Stimulated activated CD8-positive, alpha-beta memory T cell treated with anti-CD3 and anti-CD28 coated beads, Interleukin-15, amount 100 ng/mL, for 4 hours (primary cell): ENCODE results near the gene GATD1.

ENCODE experiments used
- DNase-seq, 2 donors: peaks; one replicate each; pipeline ENCODE4 v3.0.0-alpha.2; 2020; ENCODE audit warnings: low read depth in 2 of 2

Gene GATD1

GRCh38 chr11:778976-779954, 2.0 kb upstream of the GATD1 start:
- DNase-seq, result no peak

GRCh38 chr11:776561-777287, 563 bp downstream of the GATD1 start:
- no peak for DNase-seq

DNA sequence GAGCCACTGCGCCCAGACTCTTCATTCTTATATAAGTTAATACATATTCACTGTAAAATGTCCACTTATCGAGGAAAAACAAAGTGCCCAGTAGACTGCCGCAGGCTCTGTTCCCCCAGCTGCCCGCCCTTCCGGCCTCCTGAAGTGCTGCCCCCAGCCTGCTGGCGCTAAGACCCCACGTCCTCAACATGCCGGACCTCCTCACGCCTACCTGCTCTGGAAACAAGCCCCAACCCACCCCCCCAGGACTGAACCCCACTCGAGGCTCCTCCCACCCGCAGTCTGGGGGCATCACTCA, 1.1 kb downstream of the GATD1 start:
- no peak for DNase-seq

- DNase-seq, result no peak
Observed at GRCh38 chr11:774873-775592, 2.3 kb downstream of the GATD1 start.

GRCh38 chr11:773830-774229, 3.5 kb downstream of the GATD1 start:
- DNase-seq, result no peak

DNA sequence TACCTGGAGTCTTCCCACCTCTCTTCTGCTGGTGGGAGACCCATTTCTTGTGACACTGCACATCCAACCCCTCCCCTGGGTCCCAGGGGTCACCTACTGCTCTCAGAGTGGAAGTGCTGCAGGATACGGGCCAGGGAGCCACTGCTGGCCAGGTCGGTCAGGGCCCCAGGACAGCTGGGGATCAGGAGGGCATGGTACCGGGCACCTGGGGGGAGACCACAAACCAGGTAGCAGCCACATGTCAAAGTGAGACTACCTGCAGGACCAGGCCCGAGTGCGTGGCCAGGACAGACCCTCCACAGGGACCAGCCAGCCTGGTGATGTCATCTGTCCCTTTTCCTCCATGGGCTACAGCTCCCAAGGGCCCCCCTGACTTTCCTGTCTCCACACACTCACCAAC, 3.9 kb downstream of the GATD1 start:
- no peak for DNase-seq

DNA sequence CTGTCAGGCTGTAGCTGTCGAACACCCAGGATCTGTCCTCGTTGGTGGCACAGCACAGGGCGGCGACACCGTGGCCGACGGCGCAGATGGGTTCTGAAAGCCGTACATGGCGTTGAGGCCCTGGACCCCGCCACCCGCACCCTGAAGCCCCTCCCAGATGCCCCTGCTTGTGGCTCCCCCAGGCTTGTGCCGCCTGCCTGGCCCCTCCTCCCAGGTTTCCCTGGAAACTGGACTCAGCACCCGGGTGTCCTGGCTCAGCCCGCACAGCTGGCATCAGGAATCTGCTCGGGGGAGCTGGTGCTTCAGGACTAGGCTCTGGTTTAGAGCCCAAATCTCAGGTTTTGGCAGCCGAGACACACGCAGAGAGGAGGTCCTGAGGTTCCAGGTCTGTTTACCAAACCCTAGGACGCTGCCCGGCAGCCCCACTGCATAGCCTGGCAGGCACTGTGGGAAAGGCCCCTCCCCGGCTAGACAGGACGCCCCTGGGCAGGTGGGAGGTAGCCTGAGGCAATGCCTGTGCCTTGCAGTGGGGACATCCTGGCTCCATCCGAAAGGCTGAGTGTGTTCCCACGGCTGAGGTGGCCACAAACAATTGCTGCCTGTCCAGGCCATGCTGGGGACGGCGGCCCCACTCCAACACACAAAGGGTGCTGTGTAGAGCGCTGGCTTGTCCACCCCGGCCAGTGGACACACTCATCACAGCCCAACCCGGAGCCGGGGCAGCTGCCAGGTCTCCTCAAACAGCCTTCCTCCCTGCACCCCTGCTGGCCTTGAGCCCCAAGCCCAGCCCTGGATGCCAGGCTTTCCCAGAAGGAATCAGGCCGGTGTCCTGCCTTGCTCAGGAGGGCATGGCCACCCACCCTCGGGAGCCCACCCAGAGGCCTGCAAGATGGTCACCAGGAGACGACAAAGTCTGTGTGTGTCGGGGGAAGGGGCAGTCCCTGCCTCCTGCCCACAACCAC, 4.6 kb downstream of the GATD1 start:
- DNase-seq, result no peak

DNA sequence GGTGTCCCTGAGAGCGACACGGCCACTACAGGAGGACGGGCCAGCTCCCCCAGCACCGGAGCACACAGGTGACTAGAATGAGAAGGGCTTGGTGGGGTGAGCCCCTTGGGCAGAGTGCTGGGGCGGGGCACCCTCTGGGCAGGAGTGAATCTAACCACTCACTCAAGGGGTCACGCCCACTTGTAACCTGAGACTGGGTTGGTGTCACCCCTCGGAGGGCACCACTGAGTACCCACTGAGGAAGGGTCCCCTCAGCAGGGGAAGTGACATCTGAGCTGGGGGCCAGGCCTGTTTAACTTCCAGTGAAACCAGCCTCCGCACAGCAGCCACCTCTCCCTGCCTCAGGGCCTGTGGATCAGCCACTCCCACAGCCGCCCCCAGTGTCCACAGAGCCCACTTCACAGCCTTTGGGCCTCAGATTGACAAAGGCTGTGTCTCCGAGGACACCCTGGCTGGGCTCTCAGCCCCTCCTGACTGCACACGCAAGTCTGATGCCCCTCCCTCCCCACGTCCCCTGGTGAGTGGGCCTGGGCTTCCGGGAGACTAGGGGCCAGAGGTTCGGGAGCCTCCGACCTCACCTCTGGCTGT, 5.6 kb downstream of the GATD1 start:
- DNase-seq, result no peak

- no peak for DNase-seq
Observed at GRCh38 chr11:770642-771616, 6.4 kb downstream of the GATD1 start.

- no peak for DNase-seq
Observed at GRCh38 chr11:769887-770641, 7.2 kb downstream of the GATD1 start.

- no peak for DNase-seq
Observed at GRCh38 chr11:767238-767637, 10.0 kb downstream of the GATD1 start.

DNA sequence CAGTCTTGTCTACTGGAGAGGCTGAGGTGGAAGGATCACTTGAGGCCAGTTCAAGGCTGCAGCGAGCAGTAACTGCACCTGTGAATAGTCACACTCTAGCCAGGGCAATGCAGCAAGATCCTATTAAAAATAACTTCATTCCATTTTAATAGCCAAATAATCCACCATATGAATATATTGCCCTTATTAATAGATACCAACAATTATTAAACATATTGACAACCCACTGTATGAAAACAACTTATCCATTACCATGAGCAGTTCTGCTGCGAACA, 10.4 kb downstream of the GATD1 start:
- DNase-seq, result no peak

DNA sequence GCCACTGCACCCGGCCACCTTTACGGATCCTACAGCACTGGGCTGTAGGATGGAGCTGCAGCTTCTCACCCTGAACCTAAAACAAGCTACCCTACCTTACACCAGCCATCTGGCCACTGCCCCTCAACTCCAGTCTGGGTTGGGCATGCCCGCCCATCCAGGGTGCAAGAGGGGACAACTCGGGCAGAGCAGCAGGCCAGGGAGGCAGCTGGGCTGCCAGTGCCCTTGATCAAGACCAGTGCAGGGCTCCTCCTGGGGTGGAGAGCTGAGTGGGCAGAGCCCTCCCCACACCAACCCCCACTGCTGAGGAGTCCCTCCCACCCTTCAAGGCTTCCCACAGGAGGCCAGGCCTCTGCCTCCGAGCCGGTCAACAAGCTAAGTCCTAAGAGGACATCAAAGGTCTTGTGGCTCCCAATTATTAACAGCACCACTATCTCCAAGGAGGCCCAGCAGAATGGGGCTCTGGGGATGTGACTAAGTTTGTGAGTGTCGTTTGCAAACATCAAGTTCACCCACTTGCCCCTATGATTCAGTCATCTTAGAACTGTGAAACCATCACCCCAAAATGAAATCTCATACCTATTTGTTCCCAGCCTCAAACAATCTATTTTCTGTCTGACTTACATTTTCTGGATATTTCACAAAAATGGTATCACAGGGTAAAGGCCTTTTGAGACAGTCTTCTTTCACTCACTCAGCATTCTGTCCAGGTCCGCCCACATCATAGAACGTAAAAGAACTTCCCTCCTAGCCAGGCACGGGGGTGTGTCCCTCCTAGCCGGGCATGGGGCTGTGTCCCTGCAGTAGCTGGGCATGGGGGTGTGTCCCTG, 11.0 kb downstream of the GATD1 start:
- no peak for DNase-seq

DNA sequence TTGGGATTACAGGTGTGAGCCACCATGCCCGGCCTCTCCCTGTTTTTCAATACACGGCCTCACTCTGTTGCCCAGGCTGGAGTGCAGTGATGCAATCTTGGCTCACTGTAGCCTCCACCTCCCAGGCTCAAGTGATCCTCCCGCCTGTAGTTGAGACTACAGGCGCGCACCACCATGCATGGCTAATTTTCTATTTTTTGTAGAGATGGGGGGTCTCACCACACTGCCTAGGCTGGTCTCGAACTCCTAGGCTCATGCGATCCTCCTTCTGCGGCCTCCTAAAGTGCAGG, 11.5 kb downstream of the GATD1 start:
- DNase-seq, result no peak

DNA sequence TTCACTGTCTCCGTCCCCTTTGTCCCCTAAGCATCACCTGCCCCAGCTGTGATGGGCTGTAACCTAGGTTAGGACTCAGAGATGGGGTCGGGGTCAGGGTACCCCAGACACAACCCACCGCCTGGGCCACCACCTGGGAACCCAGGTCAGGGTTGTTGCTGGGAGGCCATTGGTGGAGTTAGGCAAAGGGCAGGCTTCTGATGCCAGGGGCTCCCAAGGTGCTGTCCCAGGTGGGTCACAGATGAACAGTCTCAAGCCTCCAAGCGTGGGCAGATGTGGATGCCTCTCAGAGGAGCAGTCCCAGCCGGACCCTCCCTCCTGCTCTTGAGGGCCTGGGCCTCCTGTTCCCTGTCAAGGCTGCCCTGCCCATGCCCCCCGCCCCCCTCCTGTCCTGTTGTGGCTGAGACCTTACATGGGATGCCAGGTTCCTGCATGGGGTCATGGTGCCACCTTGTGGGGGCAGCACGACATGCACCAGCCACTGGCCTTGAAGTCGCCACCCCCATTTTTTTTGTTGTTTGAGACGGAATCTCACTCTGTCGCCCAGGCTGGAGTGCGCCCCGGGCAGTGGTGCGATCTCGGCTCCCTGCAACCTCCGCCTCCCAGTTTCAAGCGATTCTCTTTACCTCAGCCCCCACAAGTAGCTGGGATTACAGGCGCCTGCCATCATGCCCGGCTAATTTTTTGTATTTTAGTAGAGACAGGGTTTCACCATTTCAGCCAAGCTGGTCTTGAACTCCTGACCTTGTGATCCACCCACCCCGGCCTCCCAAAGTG, 12.1 kb downstream of the GATD1 start:
- no peak for DNase-seq

GRCh38 chr11:764322-765024, 12.8 kb downstream of the GATD1 start:
- no peak for DNase-seq
